Activated T-helper 2 cell treated with anti-CD3 and anti-CD28 coated beads, Interferon-gamma antibody, Interleukin-2, Interleukin-4, amounts not matched to agents 10 μg/mL and 5 μg/mL and 100 μg/mL, durations not matched to agents 14 hours and 24 hours and 36 hours (primary cell): Measurements from ENCODE around the gene CAMTA1. TPM values are rescaled to one million over a fixed set of nuclear protein-coding genes. Genes with fewer than 3 reads are reported as not detected.

Source experiments
- DNase-seq: peaks from one replicate; pipeline ENCODE4 v3.0.0; 2021; ENCODE audit warnings: low spot score
- H3K27ac Mint-ChIP-seq: one replicate; pipeline ENCODE4 v1.8.0; 2021; ENCODE audit warnings: mixed read lengths
- H3K27me3 Mint-ChIP-seq: one replicate; pipeline ENCODE4 v1.8.0; 2021; ENCODE audit warnings: low read depth, mixed read lengths
- H3K36me3 Mint-ChIP-seq: one replicate; pipeline ENCODE4 v1.8.0; 2021; ENCODE audit warnings: low read depth, mixed read lengths
- H3K4me1 Mint-ChIP-seq: one replicate; pipeline ENCODE4 v1.8.0; 2021; ENCODE audit warnings: low read depth, mixed read lengths
- H3K4me3 Mint-ChIP-seq: one replicate; pipeline ENCODE4 v1.8.0; 2021; ENCODE audit warnings: low read depth, mild to moderate bottlenecking, moderate library complexity, mixed read lengths
- H3K9me3 Mint-ChIP-seq: one replicate; pipeline ENCODE4 v1.8.0; 2021; ENCODE audit warnings: mixed read lengths
- intact Hi-C: fragments of 100-400 bp; cut with micrococcal nuclease; formaldehyde crosslinking; loops from one replicate; pipeline ENCODE4 v1.15.1; 2023
- total RNA-seq: library from RNA; stranded (reverse); gene quantifications from 2 replicates; pipeline ENCODE4 v1.2.3, GENCODE V29; 2022

The CAMTA1 gene
- total RNA-seq, 1 donor from 2014 or later, result 62.9 TPM

- DNase-seq, result no peak
- H3K36me3 Mint-ChIP-seq, result no peaks in the 10 kb centered on the region
- peaks cover 2% of the 10 kb centered on the region for H3K4me1 Mint-ChIP-seq
- H3K4me3 Mint-ChIP-seq, result no peak overlapping the region
- no peaks in the 10 kb centered on the region for H3K27me3 Mint-ChIP-seq
- intact Hi-C loops, result no loop called here
- no peaks in the 10 kb centered on the region for H3K9me3 Mint-ChIP-seq
- H3K27ac Mint-ChIP-seq, result no peak overlapping the region
These were observed 795.9 kb downstream of the CAMTA1 start for GRCh38 chr1:7580923-7581753.

- Mint-ChIP-seq H3K9me3 (no peaks in the 10 kb centered on the region), H3K4me3 (no peak overlapping the region), H3K36me3 (no peaks in the 10 kb centered on the region), H3K27ac (no peak overlapping the region), H3K27me3 (no peaks in the 10 kb centered on the region), H3K4me1 (peaks cover 2% of the 10 kb centered on the region)
- intact Hi-C loops, result no loop called here
- no peak for DNase-seq
These were observed 796.7 kb downstream of the CAMTA1 start for GRCh38 chr1:7581754-7582459.

- H3K27me3 Mint-ChIP-seq, result no peaks in the 10 kb centered on the region
- no peak for DNase-seq
- H3K27ac Mint-ChIP-seq, result no peak overlapping the region
- H3K4me1 Mint-ChIP-seq, result peaks cover 2% of the 10 kb centered on the region
- H3K4me3 Mint-ChIP-seq, result no peak overlapping the region
- intact Hi-C loops, result no loop called here
- no peaks in the 10 kb centered on the region for H3K9me3 Mint-ChIP-seq
- H3K36me3 Mint-ChIP-seq, result no peaks in the 10 kb centered on the region
These were observed 797.3 kb downstream of the CAMTA1 start for GRCh38 chr1:7582460-7582972.

- intact Hi-C loops, result no loop called here
- H3K36me3 Mint-ChIP-seq, result no peaks in the 10 kb centered on the region
These were observed 798.2 kb downstream of the CAMTA1 start for GRCh38 chr1:7583291-7584096.

GRCh38 chr1:7584157-7584556 is 798.9 kb downstream of the CAMTA1 start:
- intact Hi-C loops, result no loop called here
- Mint-ChIP-seq H3K27ac (no peak overlapping the region), H3K4me3 (no peak overlapping the region), H3K36me3 (no peaks in the 10 kb centered on the region), H3K27me3 (no peaks in the 10 kb centered on the region), H3K4me1 (peaks cover 2% of the 10 kb centered on the region), H3K9me3 (no peaks in the 10 kb centered on the region)
- DNase-seq, result no peak

More at GRCh38 chr1:7583291-7584096, 798.2 kb downstream of the CAMTA1 start:
- DNase-seq, result no peak
- peaks cover 2% of the 10 kb centered on the region for H3K4me1 Mint-ChIP-seq
- H3K27me3 Mint-ChIP-seq, result no peaks in the 10 kb centered on the region
- H3K4me3 Mint-ChIP-seq, result no peak overlapping the region
- H3K9me3 Mint-ChIP-seq, result no peaks in the 10 kb centered on the region
- H3K27ac Mint-ChIP-seq, result no peak overlapping the region

GRCh38 chr1:7584643-7585042 is 799.4 kb downstream of the CAMTA1 start:
- H3K4me3 Mint-ChIP-seq, result no peak overlapping the region
- H3K27ac Mint-ChIP-seq, result no peak overlapping the region
- intact Hi-C loops, result no loop called here
- H3K9me3 Mint-ChIP-seq, result no peaks in the 10 kb centered on the region
- H3K27me3 Mint-ChIP-seq, result no peaks in the 10 kb centered on the region
- no peaks in the 10 kb centered on the region for H3K36me3 Mint-ChIP-seq
- DNase-seq, result no peak
- H3K4me1 Mint-ChIP-seq, result peaks cover 2% of the 10 kb centered on the region

- DNase-seq, result no peak
- intact Hi-C loops, result no loop called here
- H3K4me3 Mint-ChIP-seq, result no peak overlapping the region
- no peaks in the 10 kb centered on the region for H3K36me3 Mint-ChIP-seq
- H3K9me3 Mint-ChIP-seq, result no peaks in the 10 kb centered on the region
- H3K4me1 Mint-ChIP-seq, result peaks cover 2% of the 10 kb centered on the region
- H3K27me3 Mint-ChIP-seq, result no peaks in the 10 kb centered on the region
- no peak overlapping the region for H3K27ac Mint-ChIP-seq
These were observed 800.1 kb downstream of the CAMTA1 start for GRCh38 chr1:7585216-7585907.

- Mint-ChIP-seq H3K27ac (no peak overlapping the region), H3K4me1 (peaks cover 2% of the 10 kb centered on the region), H3K4me3 (no peak overlapping the region), H3K36me3 (no peaks in the 10 kb centered on the region), H3K9me3 (no peaks in the 10 kb centered on the region), H3K27me3 (no peaks in the 10 kb centered on the region)
- intact Hi-C loops, result no loop called here
- DNase-seq, result no peak
These were observed 801.0 kb downstream of the CAMTA1 start for GRCh38 chr1:7586031-7586941.

GRCh38 chr1:7587108-7587772 is 802.0 kb downstream of the CAMTA1 start:
- H3K4me3 Mint-ChIP-seq, result no peak overlapping the region
- no peak overlapping the region for H3K27ac Mint-ChIP-seq
- no peak for DNase-seq
- H3K27me3 Mint-ChIP-seq, result no peaks in the 10 kb centered on the region
- peaks cover 2% of the 10 kb centered on the region for H3K4me1 Mint-ChIP-seq
- H3K9me3 Mint-ChIP-seq, result no peaks in the 10 kb centered on the region
- intact Hi-C loops, result no loop called here
- H3K36me3 Mint-ChIP-seq, result no peaks in the 10 kb centered on the region

- no peaks in the 10 kb centered on the region for H3K27me3 Mint-ChIP-seq
- no peaks in the 10 kb centered on the region for H3K9me3 Mint-ChIP-seq
- H3K36me3 Mint-ChIP-seq, result no peaks in the 10 kb centered on the region
- intact Hi-C loops, result no loop called here
- H3K4me3 Mint-ChIP-seq, result no peak overlapping the region
- DNase-seq, result no peak
- H3K4me1 Mint-ChIP-seq, result no peaks in the 10 kb centered on the region
- H3K27ac Mint-ChIP-seq, result no peak overlapping the region
These were observed 802.7 kb downstream of the CAMTA1 start for GRCh38 chr1:7587773-7588456.

- H3K4me3 Mint-ChIP-seq, result no peak overlapping the region
- H3K27me3 Mint-ChIP-seq, result no peaks in the 10 kb centered on the region
- no peaks in the 10 kb centered on the region for H3K9me3 Mint-ChIP-seq
- no peaks in the 10 kb centered on the region for H3K4me1 Mint-ChIP-seq
- no peaks in the 10 kb centered on the region for H3K36me3 Mint-ChIP-seq
- no peak for DNase-seq
- intact Hi-C loops, result no loop called here
- no peak overlapping the region for H3K27ac Mint-ChIP-seq
These were observed 803.2 kb downstream of the CAMTA1 start for GRCh38 chr1:7588457-7588827.
